GM13976 (cell line): ENCODE measurements around the gene OLA1.

ENCODE experiments used
- DNase-seq: peaks from one replicate; pipeline ENCODE4 v3.0.0; 2012; ENCODE audit warnings: low spot score
- in situ Hi-C: fragments of 300-500 bp; cut with MboI; formaldehyde crosslinking; loops from one replicate; pipeline ENCODE4 v1.12.0; 2022; ENCODE audit warnings: low sequenced_read_pairs, mixed read lengths, inconsistent platforms; ENCODE audit not compliant: unreplicated experiment
- TF ChIP-seq, protein P1 (sequence below): IDR thresholded peaks from 2 replicates; pipeline ENCODE4 v1.5.1; 2012; ENCODE audit warnings: borderline replicate concordance, mild to moderate bottlenecking; ENCODE audit not compliant: insufficient read depth; ENCODE audit errors: extremely low read depth, missing control alignments, control extremely low read depth

Gene OLA1

DNA sequence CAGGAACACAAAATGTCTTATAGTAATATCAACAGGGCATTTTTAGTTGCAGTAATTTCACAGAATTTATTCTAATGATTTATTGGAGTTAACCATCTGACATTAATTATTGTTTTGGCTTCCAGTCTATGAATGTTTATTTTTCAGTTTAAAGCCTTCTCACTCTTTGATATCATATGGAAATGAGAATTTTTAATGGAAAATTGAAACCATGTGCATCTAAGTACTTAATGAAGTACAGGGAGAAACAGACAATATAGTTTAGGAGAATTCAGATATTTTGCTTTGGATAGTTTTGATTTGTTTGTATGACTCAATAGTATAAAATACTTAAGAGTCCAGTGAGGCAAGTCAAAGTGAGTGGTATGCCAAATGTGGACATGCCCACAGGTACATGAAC, 126.1 kb downstream of the OLA1 start:
- in situ Hi-C loops, result no loop called here
- DNase-seq, result no peak
- TF ChIP-seq, protein P1, sequence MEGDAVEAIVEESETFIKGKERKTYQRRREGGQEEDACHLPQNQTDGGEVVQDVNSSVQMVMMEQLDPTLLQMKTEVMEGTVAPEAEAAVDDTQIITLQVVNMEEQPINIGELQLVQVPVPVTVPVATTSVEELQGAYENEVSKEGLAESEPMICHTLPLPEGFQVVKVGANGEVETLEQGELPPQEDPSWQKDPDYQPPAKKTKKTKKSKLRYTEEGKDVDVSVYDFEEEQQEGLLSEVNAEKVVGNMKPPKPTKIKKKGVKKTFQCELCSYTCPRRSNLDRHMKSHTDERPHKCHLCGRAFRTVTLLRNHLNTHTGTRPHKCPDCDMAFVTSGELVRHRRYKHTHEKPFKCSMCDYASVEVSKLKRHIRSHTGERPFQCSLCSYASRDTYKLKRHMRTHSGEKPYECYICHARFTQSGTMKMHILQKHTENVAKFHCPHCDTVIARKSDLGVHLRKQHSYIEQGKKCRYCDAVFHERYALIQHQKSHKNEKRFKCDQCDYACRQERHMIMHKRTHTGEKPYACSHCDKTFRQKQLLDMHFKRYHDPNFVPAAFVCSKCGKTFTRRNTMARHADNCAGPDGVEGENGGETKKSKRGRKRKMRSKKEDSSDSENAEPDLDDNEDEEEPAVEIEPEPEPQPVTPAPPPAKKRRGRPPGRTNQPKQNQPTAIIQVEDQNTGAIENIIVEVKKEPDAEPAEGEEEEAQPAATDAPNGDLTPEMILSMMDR, result no peak

DNA sequence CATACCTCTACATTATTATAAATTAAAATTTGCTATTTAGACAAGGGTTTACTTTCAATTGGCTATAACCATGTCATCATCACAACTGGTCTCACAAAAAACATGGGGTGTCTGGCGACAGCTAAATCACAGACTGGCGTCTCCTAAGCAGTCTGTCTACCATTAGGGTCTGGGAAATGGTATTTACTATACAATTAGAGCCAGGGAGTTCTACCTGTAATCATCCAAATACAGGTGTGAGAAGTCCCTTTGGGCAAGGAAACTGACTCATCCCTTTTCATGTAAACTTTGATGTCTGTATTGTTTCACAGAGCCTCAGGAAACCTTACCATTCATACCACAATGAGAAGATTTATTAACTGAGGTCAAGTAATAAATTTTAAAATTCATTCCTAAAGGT, 126.7 kb downstream of the OLA1 start:
- TF ChIP-seq, protein P1, result no peak
- in situ Hi-C loops, result no loop called here
- no peak for DNase-seq

DNA sequence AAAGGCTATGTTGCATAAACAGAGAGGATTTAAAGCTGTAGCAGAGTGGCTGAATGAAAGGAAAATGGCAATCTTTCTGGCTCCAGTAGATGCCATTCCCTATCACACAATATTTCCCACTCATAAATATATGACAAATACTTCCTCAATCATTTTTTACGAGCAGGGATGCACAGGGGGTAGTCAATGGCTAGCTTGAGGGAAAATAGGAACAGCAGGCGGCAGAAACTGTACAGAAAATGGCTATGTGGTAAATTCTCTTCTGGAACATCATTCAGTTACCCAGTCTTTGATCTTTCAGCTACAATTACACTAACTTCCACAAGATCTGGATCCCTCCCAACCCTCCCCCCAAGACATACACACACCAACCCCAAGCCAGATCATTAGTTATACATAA, 127.2 kb downstream of the OLA1 start:
- TF ChIP-seq, protein P1, result no peak
- no peak for DNase-seq
- in situ Hi-C loops, result no loop called here

DNA sequence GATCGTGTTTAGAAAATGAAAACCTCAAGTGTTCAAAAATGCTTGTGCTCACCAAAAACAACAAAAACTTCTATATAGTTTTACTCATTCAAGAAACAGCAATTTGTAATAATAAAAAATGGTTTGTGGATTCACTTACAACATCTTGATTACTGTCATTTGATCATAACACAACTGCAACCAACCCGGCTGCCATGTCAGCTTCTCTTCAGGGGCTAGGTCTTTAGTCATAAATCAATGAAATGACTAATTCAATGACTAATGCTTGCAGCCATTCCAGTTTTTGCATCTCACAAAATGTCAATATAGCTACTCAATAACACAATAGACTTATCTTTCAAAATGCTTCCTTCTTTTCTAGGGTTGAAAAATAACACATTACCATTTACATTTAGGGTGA, 128.0 kb downstream of the OLA1 start:
- no peak for DNase-seq
- in situ Hi-C loops, result no loop called here
- TF ChIP-seq, protein P1, result no peak

DNA sequence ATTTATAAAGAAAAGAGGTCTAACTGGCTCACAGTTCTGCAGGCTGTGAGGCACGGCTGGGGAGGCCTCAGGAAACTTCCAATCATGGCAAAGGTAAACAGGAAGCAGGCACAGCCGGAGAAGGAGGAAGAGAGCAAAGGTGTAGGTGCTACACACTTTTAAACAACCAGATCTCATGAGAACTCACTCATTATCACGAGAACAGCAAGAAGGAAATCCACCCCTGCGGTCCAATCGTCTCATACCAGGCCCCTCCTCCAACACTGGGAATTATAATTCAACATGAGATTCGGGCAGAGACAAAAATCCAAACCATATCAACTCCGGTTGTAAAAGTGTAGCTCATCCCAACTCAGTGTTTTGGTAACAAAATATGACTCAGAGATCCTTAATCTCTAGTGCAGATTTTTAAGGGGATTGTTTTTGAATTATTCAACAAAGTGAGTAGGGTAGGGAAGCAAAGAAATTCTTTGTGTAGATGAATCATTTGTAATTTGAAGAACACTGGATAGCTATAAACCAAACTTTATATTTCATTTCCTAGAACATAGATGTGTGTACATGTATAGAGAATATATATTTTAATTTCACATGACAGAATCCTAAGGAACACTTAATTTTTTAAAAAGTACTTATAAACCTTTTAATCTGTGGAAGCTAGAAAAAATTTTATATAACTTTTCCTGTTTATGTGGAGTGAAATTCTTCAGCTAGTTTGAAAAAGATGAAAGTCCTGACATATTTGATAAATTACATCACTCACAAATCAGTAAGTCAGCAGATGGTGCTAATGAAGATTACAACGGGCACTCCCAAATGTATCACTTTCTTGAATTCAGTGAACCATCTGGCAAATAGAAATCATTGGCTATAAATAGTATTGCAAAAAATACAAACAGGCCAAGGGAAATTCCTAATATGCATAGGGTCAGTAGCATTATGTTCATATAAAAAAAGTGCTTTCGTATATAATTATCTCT, 130.1 kb downstream of the OLA1 start:
- TF ChIP-seq, protein P1, result no peak
- in situ Hi-C loops, result no loop called here
- DNase-seq, result no peak

DNA sequence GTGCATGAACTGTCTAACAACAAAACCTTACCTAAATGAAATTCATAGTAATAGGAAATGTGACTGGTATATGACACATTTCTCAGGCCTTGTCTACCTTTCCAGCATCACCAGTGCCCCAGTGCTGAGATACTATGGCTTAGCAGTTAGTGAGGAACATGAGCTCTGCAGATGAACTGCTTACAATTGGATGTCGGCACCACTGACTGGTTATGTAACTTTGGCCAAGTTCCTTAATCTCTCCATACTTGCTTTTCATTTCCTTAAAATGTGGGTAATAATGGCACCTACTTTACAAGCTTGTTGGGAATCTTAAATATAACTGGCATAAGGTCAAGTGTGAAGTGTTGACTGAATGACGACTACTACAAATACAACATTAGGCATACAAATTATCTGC, 136.3 kb downstream of the OLA1 start:
- DNase-seq, result no peak
- TF ChIP-seq, protein P1, result no peak
- in situ Hi-C loops, result no loop called here
